ENCODE measurements around the gene LRP8.
"Not testable (repeated sequence)": the region's sequence is repeated elsewhere in the genome, so short reads cannot be mapped to it uniquely, and the experiment has no call there.

The LRP8 gene

GRCh38 chr1:53303243-53303642 is 24.6 kb downstream of the LRP8 start:
- DNase-seq: no peak

- DNase-seq: no peak
Measured at GRCh38 chr1:53299233-53299632, 28.6 kb downstream of the LRP8 start.

GRCh38 chr1:53298045-53298637 is 29.7 kb downstream of the LRP8 start:
- no peak for DNase-seq

- DNase-seq: no peak
Measured at GRCh38 chr1:53297195-53297594, 30.7 kb downstream of the LRP8 start.

GRCh38 chr1:53296117-53296749 is 31.6 kb downstream of the LRP8 start:
- no peak for DNase-seq

- no peak for DNase-seq
Measured at GRCh38 chr1:53295726-53296116, 32.1 kb downstream of the LRP8 start.

- no peak for DNase-seq
Measured at GRCh38 chr1:53295295-53295694, 32.6 kb downstream of the LRP8 start.

- peak; percentile 76 for DNase-seq
Measured at GRCh38 chr1:53294567-53294966, 33.3 kb downstream of the LRP8 start.

GRCh38 chr1:53294061-53294460 is 33.8 kb downstream of the LRP8 start:
- no peak for DNase-seq

GRCh38 chr1:53293123-53293522 is 34.7 kb downstream of the LRP8 start:
- no peak for DNase-seq

- no peak for DNase-seq
Measured at GRCh38 chr1:53292690-53293089, 35.2 kb downstream of the LRP8 start.

- no peak for DNase-seq
Measured at GRCh38 chr1:53291574-53291973, 36.3 kb downstream of the LRP8 start.

GRCh38 chr1:53288790-53289429 is 39.0 kb downstream of the LRP8 start:
- no peak for DNase-seq

- DNase-seq: no peak
Measured at GRCh38 chr1:53288002-53288789, 39.7 kb downstream of the LRP8 start.

GRCh38 chr1:53286955-53287354 is 40.9 kb downstream of the LRP8 start:
- DNase-seq: no peak

- DNase-seq: no peak
Measured at GRCh38 chr1:53285969-53286760, 41.7 kb downstream of the LRP8 start.

- DNase-seq: no peak
Measured at GRCh38 chr1:53285546-53285945, 42.3 kb downstream of the LRP8 start.

- no peak for DNase-seq
Measured at GRCh38 chr1:53284224-53285020, 43.4 kb downstream of the LRP8 start.

- not testable (repeated sequence) for DNase-seq
Measured at GRCh38 chr1:53283156-53283555, 44.7 kb downstream of the LRP8 start.

- DNase-seq: no peak
Measured at GRCh38 chr1:53281133-53281532, 46.7 kb downstream of the LRP8 start.

- no peak for DNase-seq
Measured at GRCh38 chr1:53280496-53280895, 47.4 kb downstream of the LRP8 start.

Data from activated CD4-positive, alpha-beta T cell treated with anti-CD3 and anti-CD28 coated beads, Interleukin-10, Interleukin-2, amounts not matched to agents 100 ng/mL and 50 ng/mL, durations not matched to agents 16 hours and 8 hours (primary cell).